HL-60 (cell line): ENCODE data around the gene SERTAD1.

Experiments used
- CTCF ChIP-seq: IDR thresholded peaks from one replicate; pipeline ENCODE4 v1.5.1; 2011; ENCODE audit warnings: low read length, control low read depth, inconsistent platforms; ENCODE audit not compliant: insufficient read depth
- GABPA ChIP-seq: IDR thresholded peaks from 2 replicates; pipeline ENCODE4 v1.6.1; 2012; ENCODE audit warnings: low read depth
- POLR2AphosphoS5 ChIP-seq: IDR thresholded peaks from 2 replicates; pipeline ENCODE4 v1.6.1; 2012; ENCODE audit warnings: low read depth
- REST ChIP-seq: IDR thresholded peaks from 2 replicates; pipeline ENCODE4 v1.6.1; 2012; ENCODE audit warnings: low read depth; ENCODE audit not compliant: insufficient replicate concordance

- TF ChIP-seq CTCF = no peak
- TF ChIP-seq POLR2AphosphoS5 = no peak
- TF ChIP-seq REST = no peak
- TF ChIP-seq GABPA = no peak
Measured at GRCh38 chr19:40388481-40388880, 37.3 kb downstream of the SERTAD1 start.
